ENCODE data around the gene ABLIM2. TPM values are rescaled to one million over a fixed set of nuclear protein-coding genes. Genes with fewer than 3 reads are reported as not detected.

The ABLIM2 gene
- total and polyA plus RNA-seq, 2 of the 8 experiments (the other 6 are each of a cell fraction or from before 2014, with no cell fraction given): 2.8 to 3.0 TPM

DNA sequence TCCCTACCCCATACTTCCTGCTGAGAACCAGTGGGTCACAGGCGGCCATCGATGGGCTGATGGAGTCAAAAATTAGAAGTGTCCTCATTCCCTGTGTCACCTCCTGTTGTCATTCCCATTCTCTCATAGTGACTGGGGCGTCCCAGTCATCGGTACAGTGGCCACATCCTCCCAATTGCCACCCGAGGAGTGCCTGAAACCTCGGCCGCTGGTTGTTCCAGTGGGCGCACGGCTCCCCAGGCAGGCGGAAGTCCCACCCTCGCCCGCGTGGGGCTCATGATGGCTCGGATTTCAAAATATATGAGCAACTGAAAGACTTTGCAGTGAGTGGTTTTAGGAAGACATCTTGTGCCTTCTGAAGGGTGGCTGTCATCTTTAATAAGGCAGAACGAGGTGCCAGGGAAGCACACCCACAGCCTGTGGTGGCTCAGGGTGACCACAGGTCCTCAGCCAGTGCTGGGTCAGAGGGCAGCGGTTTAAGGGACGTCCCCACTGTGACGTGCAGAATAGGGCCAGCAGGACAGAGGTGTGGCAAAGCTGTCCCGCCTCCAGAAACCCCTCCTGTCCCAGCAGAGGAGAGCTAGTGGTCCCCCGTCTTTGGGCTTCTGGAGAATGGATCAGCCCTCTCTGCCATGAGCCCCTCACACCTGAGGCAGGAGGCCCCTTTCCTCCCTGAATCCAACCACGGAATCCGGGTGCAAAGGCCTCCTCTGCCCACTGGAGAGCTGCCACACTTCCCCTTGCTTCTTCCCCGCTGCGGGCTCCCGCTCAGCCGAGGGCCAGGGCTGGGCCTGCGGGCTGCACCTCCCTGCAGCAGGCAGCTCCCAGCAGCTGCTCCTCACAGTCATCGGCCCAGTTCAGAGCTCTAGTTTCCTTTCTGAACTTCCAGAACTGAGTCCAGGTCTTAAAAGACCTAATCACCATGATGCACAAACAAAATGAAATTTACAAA, 90.4 kb downstream of the ABLIM2 start:
- POLR2A ChIA-PET (ENCODE audit: partially characterized antibody): interaction anchor here (1.1 to 1.2 kb wide), 2 partner anchors 12 to 14 kb away, joined by 3 to 5 read pairs; no protein-coding TSS in a partner anchor
- H3K23me2 ChIP-seq (ENCODE audit: low read depth, low read length): peaks cover 7% of the 10 kb centered on the region
- H2BK15ac ChIP-seq (ENCODE audit: low read length): no peak overlapping the region
- no peak overlapping the region for H2BK20ac ChIP-seq (ENCODE audit: low read length)
- H3K4me2 ChIP-seq (ENCODE audit: insufficient read depth in 1 of 2, low read depth in 2 of 2, low read length in 2 of 2): no peak overlapping the region
- no peak overlapping the region for H2BK12ac ChIP-seq (ENCODE audit: low read depth, low read length)
- no peak overlapping the region for H3K4ac ChIP-seq (replicated peaks; ENCODE audit: insufficient read length, low read depth, low read length)
- no peak overlapping the region for H3K9ac ChIP-seq (replicated peaks in 1 of 4; ENCODE audit: extremely low read depth in 1 of 4, low read depth in 3 of 4, low read length in 3 of 4)
- H4K8ac ChIP-seq (ENCODE audit: extremely low read depth, insufficient read depth, low read length): peak overlapping the region; percentile 32; the same call in 1 of the 2 replicates
- H2AFZ ChIP-seq (ENCODE audit: low read length): no peak overlapping the region
- H2AK5ac ChIP-seq (ENCODE audit: low read depth, low read length): no peak overlapping the region
- no peak for FAIRE-seq
- CTCF ChIA-PET (ENCODE audit: partially characterized antibody): interaction anchor here (0.7 to 1.2 kb wide), 6 partner anchors 11 to 985 kb away, joined by 3 to 4 read pairs (median 3); no protein-coding TSS in a partner anchor
- WGBS, 2 experiments (ENCODE audit: extremely low coverage in 1 of 2, insufficient coverage in 1 of 2, insufficient read length in 1 of 2, insufficient replicate concordance in 2 of 2, low coverage in 1 of 2, low lambda C conversion rate in 2 of 2, missing lambda C conversion rate in 1 of 2): 84% methylated on average over 28 of the region's 28 CpGs; no CpG with 5 or more reads in 1 of the 2 experiments
- H3K14ac ChIP-seq (ENCODE audit: insufficient read length): no peak overlapping the region
- H3K4me1 ChIP-seq (replicated peaks in 1 of 4; ENCODE audit: control insufficient read depth in 3 of 4, insufficient read depth in 4 of 4, low read length in 3 of 4): peaks cover 0 to 23% (median 8%) of the 10 kb centered on the region in 4 experiments; a peak in 6 of 7 replicates
- H3K36me3 ChIP-seq (ENCODE audit: control insufficient read depth in 2 of 4, insufficient read depth in 4 of 4, low read length in 3 of 4): no peaks in the 10 kb centered on the region; a peak in 1 of 8 replicates
- peaks cover 0 to 5% of the 10 kb centered on the region in 2 experiments for H4K20me1 ChIP-seq (replicated peaks in 1 of 2; ENCODE audit: control insufficient read depth in 1 of 2, insufficient read depth in 2 of 2, low read length in 2 of 2)
- H3K9me3 ChIP-seq (ENCODE audit: insufficient read depth in 2 of 2, low read depth in 1 of 2, low read length in 1 of 2): no peaks in the 10 kb centered on the region
- H3K27me3 ChIP-seq (replicated peaks in 1 of 4; ENCODE audit: control insufficient read depth in 3 of 4, extremely low read depth in 1 of 4, insufficient read depth in 3 of 4, low read length in 3 of 4): no peaks in the 10 kb centered on the region; a peak in 1 of 7 replicates
- DNase-seq (ENCODE audit: low read depth in 1 of 2, low spot score in 2 of 2): no peak
- no peak overlapping the region for H4K5ac ChIP-seq (ENCODE audit: insufficient read length, low read depth, low read length)
- H3K23ac ChIP-seq (ENCODE audit: insufficient read length): no peak overlapping the region
- no peak overlapping the region for H2BK120ac ChIP-seq (replicated peaks; ENCODE audit: low read depth, low read length)
- peak overlapping the region; percentile 69 for H4K91ac ChIP-seq (replicated peaks; ENCODE audit: insufficient read length, low read length)
- H3K4me3 ChIP-seq (ENCODE audit: extremely low read depth in 1 of 4, insufficient read depth in 2 of 4, low read depth in 3 of 4, low read length in 4 of 4): no peak overlapping the region
- H3K27ac ChIP-seq (ENCODE audit: low read depth, low read length): no peak overlapping the region
- H3K79me2 ChIP-seq (ENCODE audit: control insufficient read depth in 1 of 2, insufficient read depth in 2 of 2, low read length in 2 of 2): no peaks in the 10 kb centered on the region
- no peak overlapping the region; the same call in 1 of the 2 replicates for H3K18ac ChIP-seq (ENCODE audit: extremely low read depth, low read length)
- no peak overlapping the region for H3K56ac ChIP-seq (replicated peaks; ENCODE audit: insufficient read length, low read depth, low read length)
- H3K79me1 ChIP-seq (ENCODE audit: low read depth, low read length): no peaks in the 10 kb centered on the region
- H2BK5ac ChIP-seq (ENCODE audit: low read depth, low read length): 0 out of 2 replicates have a peak overlapping the region, but pooled peaks have one; percentile 66
- TF ChIP-seq E2F6 (IDR thresholded peaks at IDR 0.05): no peak
- no peak for TF ChIP-seq PHF8 (conservative IDR thresholded peaks at IDR 0.05; ENCODE audit: low read depth, low read length)
- no peak for TF ChIP-seq TBP (IDR thresholded peaks at IDR 0.05; ENCODE audit: low read depth, low read length)
- no peak for TF ChIP-seq JUND (IDR thresholded peaks at IDR 0.05; ENCODE audit: low read length)
- TF ChIP-seq EGR1 (IDR thresholded peaks at IDR 0.05; ENCODE audit: borderline replicate concordance, low read depth, low read length): no peak
- TF ChIP-seq KDM5A (IDR thresholded peaks at IDR 0.05; ENCODE audit: low read length): no peak
- TF ChIP-seq ASH2L (IDR thresholded peaks at IDR 0.05; ENCODE audit: low read length): no peak
- TF ChIP-seq CREB1 (IDR thresholded peaks at IDR 0.05): no peak
- TF ChIP-seq, protein P1, sequence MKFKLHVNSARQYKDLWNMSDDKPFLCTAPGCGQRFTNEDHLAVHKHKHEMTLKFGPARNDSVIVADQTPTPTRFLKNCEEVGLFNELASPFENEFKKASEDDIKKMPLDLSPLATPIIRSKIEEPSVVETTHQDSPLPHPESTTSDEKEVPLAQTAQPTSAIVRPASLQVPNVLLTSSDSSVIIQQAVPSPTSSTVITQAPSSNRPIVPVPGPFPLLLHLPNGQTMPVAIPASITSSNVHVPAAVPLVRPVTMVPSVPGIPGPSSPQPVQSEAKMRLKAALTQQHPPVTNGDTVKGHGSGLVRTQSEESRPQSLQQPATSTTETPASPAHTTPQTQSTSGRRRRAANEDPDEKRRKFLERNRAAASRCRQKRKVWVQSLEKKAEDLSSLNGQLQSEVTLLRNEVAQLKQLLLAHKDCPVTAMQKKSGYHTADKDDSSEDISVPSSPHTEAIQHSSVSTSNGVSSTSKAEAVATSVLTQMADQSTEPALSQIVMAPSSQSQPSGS (IDR thresholded peaks at IDR 0.05; ENCODE audit: low read length): no peak

Measured in H1 (cell line).